ENCODE measurements around the gene PPHLN1. TPM values are rescaled to one million over a fixed set of nuclear protein-coding genes. Genes with fewer than 3 reads are reported as not detected.
A peak's percentile ranks its signal among the peaks of the same experiment; 100 is the strongest.

PPHLN1 gene
- total RNA-seq, 1 donor from 2014 or later, result 95.9 TPM

DNA sequence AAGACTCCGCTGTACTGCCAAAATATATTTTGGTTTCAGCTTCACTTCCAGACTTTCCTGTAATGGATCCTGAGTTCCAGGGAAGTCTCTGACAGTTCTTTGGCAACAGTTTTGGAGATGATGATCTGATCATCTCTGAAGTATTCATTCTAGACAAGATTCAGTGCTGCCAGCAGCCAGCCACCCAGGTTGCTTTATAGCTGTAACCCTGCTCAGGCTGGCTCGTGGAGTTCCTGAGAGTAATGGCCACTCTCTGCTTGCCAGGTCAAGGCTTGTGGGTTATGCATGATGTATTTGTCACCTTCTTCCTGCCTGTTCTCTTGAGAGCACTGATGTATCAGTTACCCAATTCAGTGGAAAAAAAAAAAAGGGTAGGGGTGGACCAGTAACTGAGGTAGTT is 124.3 kb downstream of the PPHLN1 start:
- H3K27me3 Mint-ChIP-seq, result no peaks in the 10 kb centered on the region
- ChIA-PET POLR2A (no interaction called here), CTCF (no interaction called here)
- H3K27ac Mint-ChIP-seq, result no peak overlapping the region
- H3K9me3 Mint-ChIP-seq, result peaks cover 4% of the 10 kb centered on the region
- intact Hi-C loops (cut with micrococcal nuclease), result loop anchor here (1.0 kb wide), 1 partner anchor 8 kb away; no protein-coding TSS in a partner anchor
- no peak for ATAC-seq (ENCODE audit: low read depth)
- peak overlapping the region; percentile 15 for H3K4me3 Mint-ChIP-seq
- peaks cover 82% of the 10 kb centered on the region for H3K4me1 Mint-ChIP-seq
- DNase-seq, result no peak
- H3K36me3 Mint-ChIP-seq (ENCODE audit: low read depth), result peaks cover 35% of the 10 kb centered on the region
- TF ChIP-seq, protein P1, sequence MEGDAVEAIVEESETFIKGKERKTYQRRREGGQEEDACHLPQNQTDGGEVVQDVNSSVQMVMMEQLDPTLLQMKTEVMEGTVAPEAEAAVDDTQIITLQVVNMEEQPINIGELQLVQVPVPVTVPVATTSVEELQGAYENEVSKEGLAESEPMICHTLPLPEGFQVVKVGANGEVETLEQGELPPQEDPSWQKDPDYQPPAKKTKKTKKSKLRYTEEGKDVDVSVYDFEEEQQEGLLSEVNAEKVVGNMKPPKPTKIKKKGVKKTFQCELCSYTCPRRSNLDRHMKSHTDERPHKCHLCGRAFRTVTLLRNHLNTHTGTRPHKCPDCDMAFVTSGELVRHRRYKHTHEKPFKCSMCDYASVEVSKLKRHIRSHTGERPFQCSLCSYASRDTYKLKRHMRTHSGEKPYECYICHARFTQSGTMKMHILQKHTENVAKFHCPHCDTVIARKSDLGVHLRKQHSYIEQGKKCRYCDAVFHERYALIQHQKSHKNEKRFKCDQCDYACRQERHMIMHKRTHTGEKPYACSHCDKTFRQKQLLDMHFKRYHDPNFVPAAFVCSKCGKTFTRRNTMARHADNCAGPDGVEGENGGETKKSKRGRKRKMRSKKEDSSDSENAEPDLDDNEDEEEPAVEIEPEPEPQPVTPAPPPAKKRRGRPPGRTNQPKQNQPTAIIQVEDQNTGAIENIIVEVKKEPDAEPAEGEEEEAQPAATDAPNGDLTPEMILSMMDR (IDR thresholded peaks at IDR 0.05), result no peak

DNA sequence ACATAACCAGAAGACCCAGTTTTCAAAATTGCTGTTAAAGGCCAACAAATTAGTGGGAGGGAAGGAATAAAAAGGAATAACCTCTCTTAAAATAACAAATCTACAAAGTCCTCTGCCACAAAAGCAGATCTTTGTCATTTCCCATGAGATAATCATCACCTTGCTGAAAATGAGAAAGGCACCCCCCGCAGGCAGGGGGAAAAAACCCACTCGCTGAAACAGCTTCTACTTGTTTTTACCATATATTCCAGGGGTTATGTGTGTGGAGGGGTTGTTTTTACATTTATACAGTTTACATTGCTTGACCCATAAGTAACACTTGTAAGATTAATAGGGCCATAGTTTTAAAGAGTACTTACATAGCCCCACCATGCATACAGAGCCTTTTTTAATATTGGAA is 132.6 kb downstream of the PPHLN1 start:
- Mint-ChIP-seq H3K4me1 (peaks cover 27% of the 10 kb centered on the region), H3K4me3 (no peak overlapping the region), H3K9me3 (no peaks in the 10 kb centered on the region), H3K36me3 (ENCODE audit: low read depth) (peaks cover 49% of the 10 kb centered on the region), H3K27me3 (no peaks in the 10 kb centered on the region), H3K27ac (peak overlapping the region; percentile 11)
- no peak for ATAC-seq (ENCODE audit: low read depth)
- TF ChIP-seq, protein P1 (IDR thresholded peaks at IDR 0.05), result no peak
- DNase-seq, result no peak
- ChIA-PET POLR2A (interaction anchor here (0.9 kb wide), 1 partner anchor 9 kb away, joined by 3 read pairs; no protein-coding TSS in a partner anchor), CTCF (interaction anchor here (1.0 kb wide), 1 partner anchor 24 kb away, joined by 5 read pairs; no protein-coding TSS in a partner anchor)
- intact Hi-C loops (cut with micrococcal nuclease), result loop anchor here (1.0 kb wide), 2 partner anchors 8 to 10 kb away; no protein-coding TSS in a partner anchor

DNA sequence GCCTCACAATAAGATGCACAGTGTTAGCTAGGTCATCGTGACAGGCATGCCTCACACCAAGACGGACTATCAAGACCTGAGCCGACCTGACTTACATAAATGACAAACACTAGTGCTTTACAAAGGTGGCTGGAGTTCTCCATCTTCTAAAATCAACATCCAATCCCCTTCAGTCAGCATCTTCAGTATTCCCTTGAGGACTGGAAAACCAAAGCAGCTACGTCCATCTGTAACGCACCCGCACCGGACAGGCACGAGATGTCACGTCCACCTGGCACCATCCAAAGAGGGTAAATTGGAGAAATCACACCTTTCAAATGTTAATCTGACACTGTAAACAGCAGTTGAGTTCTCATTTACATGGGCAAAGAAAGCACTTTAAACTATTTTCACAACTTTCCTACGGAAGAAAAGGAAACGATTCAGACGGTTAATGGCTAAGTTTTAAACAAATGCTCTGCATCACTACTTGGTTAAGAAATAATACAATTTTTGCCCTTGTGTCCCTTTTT is 133.4 kb downstream of the PPHLN1 start:
- POLR2A ChIA-PET, result interaction anchor here (0.9 kb wide), 1 partner anchor 8 kb away, joined by 3 read pairs; no protein-coding TSS in a partner anchor
- Mint-ChIP-seq H3K36me3 (ENCODE audit: low read depth) (peaks cover 58% of the 10 kb centered on the region), H3K4me3 (no peak overlapping the region), H3K9me3 (no peaks in the 10 kb centered on the region), H3K4me1 (peaks cover 21% of the 10 kb centered on the region), H3K27me3 (no peaks in the 10 kb centered on the region), H3K27ac (peak overlapping the region; percentile 51)
- CTCF ChIA-PET, result no interaction called here
- ATAC-seq (ENCODE audit: low read depth) (no peak), DNase-seq (no peak)
- intact Hi-C loops (cut with micrococcal nuclease), result no loop called here
- TF ChIP-seq, protein P1 (IDR thresholded peaks at IDR 0.05), result no peak

DNA sequence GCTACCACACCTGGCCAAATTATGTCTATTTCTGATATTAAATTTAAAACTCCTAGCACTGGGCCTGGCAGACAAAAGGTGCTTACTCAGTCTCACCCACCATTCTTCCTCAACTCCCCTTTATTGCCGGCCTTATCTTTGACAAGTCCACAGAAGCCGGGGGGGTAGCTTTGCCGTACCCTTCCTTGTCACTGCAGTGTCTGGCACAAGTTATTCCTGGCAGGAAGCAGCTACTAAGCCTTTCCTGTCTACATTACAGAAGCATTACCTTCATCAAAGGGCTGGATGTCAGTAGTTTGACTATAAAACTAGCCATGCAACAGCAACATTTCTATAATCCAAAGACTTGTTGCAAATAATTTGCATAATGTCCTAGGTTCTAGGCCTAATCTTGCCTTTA is 136.5 kb downstream of the PPHLN1 start:
- ChIA-PET CTCF (interaction anchor here (0.8 kb wide), 1 partner anchor 20 kb away, joined by 3 read pairs; no protein-coding TSS in a partner anchor), POLR2A (interaction anchor here (0.7 kb wide), 1 partner anchor 11 kb away, joined by 3 read pairs; no protein-coding TSS in a partner anchor)
- ATAC-seq (ENCODE audit: low read depth), result no peak
- no peaks in the 10 kb centered on the region for H3K27me3 Mint-ChIP-seq
- peaks cover 23% of the 10 kb centered on the region for H3K4me1 Mint-ChIP-seq
- TF ChIP-seq, protein P1 (IDR thresholded peaks at IDR 0.05), result no peak
- H3K9me3 Mint-ChIP-seq, result no peaks in the 10 kb centered on the region
- peaks cover 74% of the 10 kb centered on the region for H3K36me3 Mint-ChIP-seq (ENCODE audit: low read depth)
- DNase-seq, result no peak
- H3K27ac Mint-ChIP-seq, result peak overlapping the region; percentile 59
- intact Hi-C loops (cut with micrococcal nuclease), result no loop called here
- no peak overlapping the region for H3K4me3 Mint-ChIP-seq

DNA sequence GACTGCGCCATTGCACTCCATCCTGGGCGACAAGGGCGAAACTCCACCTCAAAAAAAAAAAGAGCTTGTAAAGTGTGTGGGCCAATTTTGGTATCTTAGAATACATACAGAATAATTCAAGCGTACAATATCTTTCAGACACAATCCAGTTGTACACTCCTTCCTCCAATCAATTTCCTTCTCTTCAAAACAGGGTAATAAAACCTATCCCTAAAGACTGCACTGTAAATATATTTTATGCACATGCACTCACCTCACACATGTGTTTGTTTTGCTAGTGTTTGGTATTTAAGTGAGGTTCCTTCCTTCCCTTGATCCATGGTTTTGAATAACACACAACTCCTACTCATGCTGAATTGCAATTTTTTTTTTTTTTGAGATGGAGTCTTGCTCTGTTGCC is 137.7 kb downstream of the PPHLN1 start:
- Mint-ChIP-seq H3K4me1 (peaks cover 28% of the 10 kb centered on the region), H3K4me3 (no peak overlapping the region), H3K27me3 (no peaks in the 10 kb centered on the region), H3K9me3 (no peaks in the 10 kb centered on the region), H3K36me3 (ENCODE audit: low read depth) (peaks cover 69% of the 10 kb centered on the region), H3K27ac (no peak overlapping the region)
- ChIA-PET CTCF (no interaction called here), POLR2A (interaction anchor here (0.7 kb wide), 1 partner anchor 19 kb away, joined by 4 read pairs; no protein-coding TSS in a partner anchor)
- DNase-seq, result no peak
- intact Hi-C loops (cut with micrococcal nuclease), result no loop called here
- TF ChIP-seq, protein P1 (IDR thresholded peaks at IDR 0.05), result no peak
- ATAC-seq (ENCODE audit: low read depth), result no peak
